Prostate gland (tissue), 2 donors: Measurements from ENCODE around the gene RPL21.

Source experiments
- POLR2A ChIP-seq: fragments of 450-650 bp; IDR thresholded peaks from one replicate; pipeline ENCODE4 v1.6.1; 2016; ENCODE audit warnings: antibody characterized with exemption, mild to moderate bottlenecking
- POLR2AphosphoS5 ChIP-seq: sonication (generic); formaldehyde crosslinking; IDR thresholded peaks from one replicate; pipeline ENCODE4 v1.6.1; 2017; ENCODE audit warnings: antibody characterized with exemption
- TF ChIP-seq, protein P1 (sequence below), 4 experiments: fragments of 200-600 bp in 2 of 4; fragments of 450-650 bp in 2 of 4; sonication (generic) in 2 of 4; IDR thresholded peaks; 1 replicate in 3 of 4; 2 replicates in 1 of 4; pipeline ENCODE4 v1.5.1; 2016 to 2019; ENCODE audit warnings: antibody characterized with exemption in 4 of 4, mild to moderate bottlenecking in 2 of 4, moderate library complexity in 2 of 4

DNA sequence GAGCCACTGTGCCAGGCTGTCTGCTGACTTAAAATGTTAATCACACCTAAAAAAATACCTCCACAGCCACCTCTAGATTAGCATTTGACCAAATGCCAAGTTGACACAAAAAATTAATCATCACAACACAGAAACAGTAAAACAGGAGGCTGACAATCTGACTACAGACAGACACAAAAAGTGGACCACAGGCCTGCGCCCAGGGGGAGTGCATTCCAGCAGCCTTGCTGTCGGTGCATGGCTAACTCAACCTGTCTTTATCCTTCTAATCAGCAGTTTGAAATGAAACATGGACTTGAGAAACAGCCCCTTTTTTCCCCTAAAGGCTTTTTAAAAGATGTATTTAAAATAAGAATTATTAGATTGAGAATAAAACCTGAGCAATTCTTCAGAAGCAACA lies 53.3 kb downstream of the RPL21 start:
- no peak for TF ChIP-seq POLR2A
- TF ChIP-seq, protein P1, sequence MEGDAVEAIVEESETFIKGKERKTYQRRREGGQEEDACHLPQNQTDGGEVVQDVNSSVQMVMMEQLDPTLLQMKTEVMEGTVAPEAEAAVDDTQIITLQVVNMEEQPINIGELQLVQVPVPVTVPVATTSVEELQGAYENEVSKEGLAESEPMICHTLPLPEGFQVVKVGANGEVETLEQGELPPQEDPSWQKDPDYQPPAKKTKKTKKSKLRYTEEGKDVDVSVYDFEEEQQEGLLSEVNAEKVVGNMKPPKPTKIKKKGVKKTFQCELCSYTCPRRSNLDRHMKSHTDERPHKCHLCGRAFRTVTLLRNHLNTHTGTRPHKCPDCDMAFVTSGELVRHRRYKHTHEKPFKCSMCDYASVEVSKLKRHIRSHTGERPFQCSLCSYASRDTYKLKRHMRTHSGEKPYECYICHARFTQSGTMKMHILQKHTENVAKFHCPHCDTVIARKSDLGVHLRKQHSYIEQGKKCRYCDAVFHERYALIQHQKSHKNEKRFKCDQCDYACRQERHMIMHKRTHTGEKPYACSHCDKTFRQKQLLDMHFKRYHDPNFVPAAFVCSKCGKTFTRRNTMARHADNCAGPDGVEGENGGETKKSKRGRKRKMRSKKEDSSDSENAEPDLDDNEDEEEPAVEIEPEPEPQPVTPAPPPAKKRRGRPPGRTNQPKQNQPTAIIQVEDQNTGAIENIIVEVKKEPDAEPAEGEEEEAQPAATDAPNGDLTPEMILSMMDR (IDR thresholded peaks at IDR 0.05) = no peak
- TF ChIP-seq POLR2AphosphoS5 = no peak
